CD4-positive, alpha-beta memory T cell (primary cell): Measurements from ENCODE around the gene CENPM. TPM values are rescaled to one million over a fixed set of nuclear protein-coding genes. Genes with fewer than 3 reads are reported as not detected.
"Not testable (repeated sequence)": the region's sequence is repeated elsewhere in the genome, so short reads cannot be mapped to it uniquely, and the experiment has no call there.

Source experiments
- CTCF ChIA-PET: fragments of 350-600 bp; sonication (Branson Sonifier 250); formaldehyde crosslinking; loops from one replicate; lab custom pipeline; 2021; ENCODE audit warnings: inconsistent platforms; ENCODE audit not compliant: partially characterized antibody; lab: Charles Lee
- POLR2A ChIA-PET: fragments of 350-600 bp; sonication (Branson Sonifier 250); formaldehyde crosslinking; loops from one replicate; lab custom pipeline; 2021; ENCODE audit not compliant: partially characterized antibody; lab: Charles Lee
- DNase-seq, 5 donors: peaks; one replicate each; pipeline versions ENCODE4 v3.0.0 to v3.0.0-alpha.2; 2020 to 2022; ENCODE audit warnings: mixed read lengths in 1 of 5
- H3K27ac ChIP-seq: one replicate; pipeline ENCODE4 v1.7.0; 2013; ENCODE audit warnings: low read depth, low read length
- H3K27me3 ChIP-seq: 2 replicates; pipeline ENCODE4 v1.7.0; 2013; ENCODE audit warnings: mild to moderate bottlenecking, low read length, moderate library complexity; ENCODE audit not compliant: insufficient read depth
- H3K36me3 ChIP-seq: 2 replicates; pipeline ENCODE4 v1.7.0; 2013; ENCODE audit warnings: mild to moderate bottlenecking, low read length, moderate library complexity; ENCODE audit not compliant: insufficient read depth
- H3K4me1 ChIP-seq: 2 replicates; pipeline ENCODE4 v1.7.0; 2013; ENCODE audit warnings: mild to moderate bottlenecking, low read length, moderate library complexity; ENCODE audit not compliant: insufficient read depth
- H3K4me3 ChIP-seq, 2 donors: one replicate each; pipeline ENCODE4 v1.7.0; 2013; ENCODE audit warnings: low read length in 2 of 2, mild to moderate bottlenecking in 1 of 2
- H3K9me3 ChIP-seq, 2 donors: one replicate each; pipeline ENCODE4 v1.7.0; 2013; ENCODE audit warnings: low read length in 2 of 2, control low read depth in 1 of 2; ENCODE audit not compliant: control insufficient read depth in 1 of 2
- H3K27ac Mint-ChIP-seq, 7 donors: one replicate each; pipeline ENCODE4 v1.8.0; 2020 to 2021; ENCODE audit warnings: mixed read lengths in 7 of 7, mild to moderate bottlenecking in 6 of 7, inconsistent platforms in 3 of 7, moderate library complexity in 3 of 7
- H3K27me3 Mint-ChIP-seq, 2 donors: one replicate each; pipeline ENCODE4 v1.8.0; 2020 to 2021; ENCODE audit warnings: mixed read lengths in 2 of 2
- H3K36me3 Mint-ChIP-seq, 2 donors: one replicate each; pipeline ENCODE4 v1.8.0; 2020 to 2021; ENCODE audit warnings: mixed read lengths in 2 of 2, inconsistent platforms in 1 of 2, mild to moderate bottlenecking in 1 of 2
- H3K4me1 Mint-ChIP-seq, 4 donors: one replicate each; pipeline ENCODE4 v1.8.0; 2020 to 2021; ENCODE audit warnings: mixed read lengths in 4 of 4, mild to moderate bottlenecking in 1 of 4
- H3K4me3 Mint-ChIP-seq, 8 donors: one replicate each; pipeline ENCODE4 v1.8.0; 2020 to 2021; ENCODE audit warnings: mixed read lengths in 8 of 8, mild to moderate bottlenecking in 7 of 8, moderate library complexity in 6 of 8, inconsistent platforms in 3 of 8
- H3K9me3 Mint-ChIP-seq, 8 donors: one replicate each; pipeline ENCODE4 v1.8.0; 2020 to 2021; ENCODE audit warnings: mixed read lengths in 8 of 8, mild to moderate bottlenecking in 5 of 8, inconsistent platforms in 3 of 8, moderate library complexity in 1 of 8
- intact Hi-C: fragments of 100-400 bp; cut with micrococcal nuclease; formaldehyde crosslinking; loops from one replicate; pipeline ENCODE4 v1.15.1; 2023
- polyA plus RNA-seq, 2 donors: library from polyadenylated mRNA; unstranded; fragments of 300-500 nt; fragmentation: Illumina TruSeq; gene quantifications; one replicate each; pipeline ENCODE4 v1.2.3, GENCODE V29; 2021
- total RNA-seq, 2 experiments: library from RNA; stranded (reverse); gene quantifications; one replicate each; pipeline ENCODE4 v1.2.3, GENCODE V29; 2021

The CENPM gene
- total and polyA plus RNA-seq, 4 experiments from 2014 or later, result 7.6 to 19.2 (median 13.1) TPM

DNA sequence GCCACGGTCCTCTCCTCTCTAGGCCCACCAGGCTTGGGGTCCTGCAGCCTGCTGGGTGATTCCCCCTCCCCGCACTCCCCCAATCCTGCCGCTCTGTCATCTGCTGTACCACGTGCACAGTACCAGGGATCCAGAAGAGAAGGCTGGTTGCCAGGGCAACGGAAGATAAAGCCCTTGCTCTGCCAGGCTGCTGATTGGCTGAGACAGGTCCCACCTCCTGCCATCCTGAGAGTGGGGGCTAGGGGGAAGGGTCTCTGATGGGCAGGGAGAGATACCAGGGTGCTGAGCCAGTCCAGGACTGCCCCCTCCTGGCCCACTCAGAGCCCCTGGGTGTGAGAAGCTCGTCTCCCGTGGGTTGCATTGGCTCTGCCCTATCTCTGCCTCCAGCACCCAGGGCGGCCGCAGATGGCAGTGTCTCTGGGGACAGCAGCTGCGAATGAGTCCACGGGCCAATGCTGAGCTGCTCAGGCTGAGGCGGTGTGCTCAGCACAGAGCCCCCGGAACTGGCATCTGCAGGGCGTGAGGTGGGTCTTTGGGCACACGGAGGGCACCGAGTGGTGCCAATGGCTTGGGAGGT is 5.0 kb upstream of the CENPM start, which contains the start of gene SMIM45:
TSS of gene SMIM45 (plus strand) at position 253 of the 577 bp plus-strand sequence.
- Mint-ChIP-seq H3K4me3 (no peak within 1 kb of the TSS), H3K27me3 (no peaks in the 10 kb centered on the region), H3K27ac (peak within 1 kb of the TSS in 1 of 7 donors; percentile 37), H3K9me3 (no peaks in the 10 kb centered on the region), H3K4me1 (peaks cover 0 to 9% (median 2%) of the 10 kb centered on the region in 4 donors), H3K36me3 (no peaks in the 10 kb centered on the region)
- Histone ChIP-seq H3K4me1 (peaks cover 5% of the 10 kb centered on the region), H3K4me3 (no peak within 1 kb of the TSS), H3K27me3 (no peaks in the 10 kb centered on the region), H3K9me3 (no peaks in the 10 kb centered on the region), H3K36me3 (no peaks in the 10 kb centered on the region), H3K27ac (no peak within 1 kb of the TSS)
- POLR2A ChIA-PET, result no interaction called here
- no peak for DNase-seq
- CTCF ChIA-PET, result interaction anchor here (1.9 kb wide), 1 partner anchor 255 kb away, joined by 6 read pairs; no protein-coding TSS in a partner anchor
- intact Hi-C loops, result no loop called here

GRCh38 chr22:41949297-41949965 is 2.5 kb upstream of the CENPM start:
- ChIA-PET POLR2A (interaction anchor here (1.2 kb wide), 1 partner anchor 9 kb away, joined by 5 read pairs; no protein-coding TSS in a partner anchor), CTCF (interaction anchor here (0.7 to 1.4 kb wide), 2 partner anchors 9 to 150 kb away, joined by 3 to 7 read pairs; no protein-coding TSS in a partner anchor)
- no peak overlapping the region for H3K27ac ChIP-seq
- no peak overlapping the region for H3K4me3 ChIP-seq
- H3K27me3 ChIP-seq, result no peaks in the 10 kb centered on the region
- Mint-ChIP-seq H3K27me3 (no peaks in the 10 kb centered on the region), H3K9me3 (no peaks in the 10 kb centered on the region), H3K36me3 (peaks cover 0 to 2% of the 10 kb centered on the region in 2 donors), H3K4me3 (no peak overlapping the region), H3K4me1 (peaks cover 4 to 22% (median 12%) of the 10 kb centered on the region in 4 donors), H3K27ac (peak overlapping the region in 2 of 7 donors; percentile 19)
- intact Hi-C loops, result no loop called here
- no peaks in the 10 kb centered on the region for H3K9me3 ChIP-seq
- no peaks in the 10 kb centered on the region for H3K36me3 ChIP-seq
- DNase-seq, result no peak
- H3K4me1 ChIP-seq, result peaks cover 14% of the 10 kb centered on the region

- DNase-seq, H3K4me3 ChIP-seq, H3K9me3 ChIP-seq, H3K36me3 ChIP-seq, H3K4me3 Mint-ChIP-seq, H3K27ac ChIP-seq, H3K36me3 Mint-ChIP-seq, intact Hi-C loops, H3K9me3 Mint-ChIP-seq, POLR2A ChIA-PET, H3K27me3 Mint-ChIP-seq, H3K27me3 ChIP-seq: not testable (repeated sequence)
- CTCF ChIA-PET, result interaction anchor here (1.3 to 1.4 kb wide), 2 partner anchors 7 to 8 kb away, joined by 4 to 7 read pairs; no protein-coding TSS in a partner anchor
- Mint-ChIP-seq H3K27ac (peak overlapping the region in 1 of 7 donors; percentile 19), H3K4me1 (peaks cover 4 to 25% (median 12%) of the 10 kb centered on the region in 4 donors)
- peaks cover 14% of the 10 kb centered on the region for H3K4me1 ChIP-seq
Measured at GRCh38 chr22:41948928-41949296, 2.0 kb upstream of the CENPM start.

DNA sequence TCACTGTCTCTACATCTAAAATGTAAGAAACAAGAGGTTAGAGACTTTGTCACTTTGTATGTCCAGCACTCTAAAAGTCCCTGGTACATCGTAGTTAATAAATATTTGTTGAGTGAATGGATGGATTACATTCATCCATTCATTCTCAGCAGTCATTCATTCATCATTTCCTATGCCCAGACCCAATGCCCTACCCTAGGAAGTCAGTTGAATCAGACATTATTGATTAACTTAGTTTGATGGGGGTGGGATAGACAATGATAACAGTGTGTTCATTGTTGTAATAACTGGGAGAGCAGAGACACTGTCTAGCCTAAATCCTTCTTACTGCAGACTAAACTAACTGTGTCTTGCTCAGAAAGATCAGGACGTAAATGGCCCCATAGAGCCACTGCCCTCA is 1.2 kb upstream of the CENPM start:
- Mint-ChIP-seq H3K4me1 (peaks cover 4 to 28% (median 12%) of the 10 kb centered on the region in 4 donors), H3K9me3 (no peaks in the 10 kb centered on the region), H3K27ac (peak overlapping the region in 1 of 7 donors; percentile 13), H3K4me3 (peak overlapping the region in 1 of 8 donors; percentile 92), H3K27me3 (no peaks in the 10 kb centered on the region), H3K36me3 (peaks cover 0 to 2% of the 10 kb centered on the region in 2 donors)
- ChIA-PET CTCF (interaction anchor here (0.6 to 1.3 kb wide), 3 partner anchors 8 to 230 kb away, joined by 3 to 4 read pairs (median 4); no protein-coding TSS in a partner anchor), POLR2A (interaction anchor here (1.9 to 2.7 kb wide), 3 partner anchors 132 to 259 kb away, joined by 11 to 16 read pairs (median 11); partner anchors contain the start of genes CCDC134, SMDT1 and SNU13)
- DNase-seq, result no peak
- Histone ChIP-seq H3K27ac (no peak overlapping the region), H3K27me3 (no peaks in the 10 kb centered on the region), H3K4me1 (peaks cover 14% of the 10 kb centered on the region), H3K36me3 (no peaks in the 10 kb centered on the region), H3K9me3 (no peaks in the 10 kb centered on the region), H3K4me3 (no peak overlapping the region)
- intact Hi-C loops, result no loop called here

GRCh38 chr22:41947424-41948080 is 600 bp upstream of the CENPM start:
- intact Hi-C loops, result no loop called here
- Mint-ChIP-seq H3K4me3 (peak overlapping the region; percentile 89 to 97 (median 92)), H3K27ac (peak overlapping the region in 5 of 7 donors; percentile 87 to 91 (median 89)), H3K27me3 (no peaks in the 10 kb centered on the region), H3K36me3 (peaks cover 0 to 2% of the 10 kb centered on the region in 2 donors), H3K4me1 (peaks cover 4 to 28% (median 12%) of the 10 kb centered on the region in 4 donors), H3K9me3 (no peaks in the 10 kb centered on the region)
- CTCF ChIA-PET, result interaction anchor here (0.6 to 2.7 kb wide), 10 partner anchors 9 to 281 kb away, joined by 3 to 17 read pairs (median 4); no protein-coding TSS in a partner anchor
- POLR2A ChIA-PET, result interaction anchor here (0.7 to 2.7 kb wide), 12 partner anchors 22 to 497 kb away, joined by 4 to 16 read pairs (median 9); partner anchors contain the start of genes CCDC134, SMDT1, SNU13 and SREBF2
- no peak for DNase-seq
- no peaks in the 10 kb centered on the region for H3K27me3 ChIP-seq
- H3K27ac ChIP-seq, result peak overlapping the region; percentile 53
- peaks cover 14% of the 10 kb centered on the region for H3K4me1 ChIP-seq
- H3K9me3 ChIP-seq, result no peaks in the 10 kb centered on the region
- peak overlapping the region; percentile 84 to 87 for H3K4me3 ChIP-seq
- H3K36me3 ChIP-seq, result no peaks in the 10 kb centered on the region

- H3K36me3 Mint-ChIP-seq, result peaks cover 0 to 9% of the 10 kb centered on the region in 2 donors
- H3K4me3 Mint-ChIP-seq, result peak overlapping the region in 3 of 8 donors; percentile 10 to 79 (median 45)
- Histone ChIP-seq H3K9me3 (no peaks in the 10 kb centered on the region), H3K4me3 (no peak overlapping the region), H3K36me3 (no peaks in the 10 kb centered on the region), H3K27me3 (no peaks in the 10 kb centered on the region), H3K27ac (no peak overlapping the region), H3K4me1 (peaks cover 37% of the 10 kb centered on the region)
- POLR2A ChIA-PET, result interaction anchor here (1.0 to 1.2 kb wide), 4 partner anchors 42 to 255 kb away, joined by 3 to 6 read pairs (median 4); partner anchors contain the start of genes SNU13 and SREBF2
- CTCF ChIA-PET, result interaction anchor here (0.7 to 6.8 kb wide), 8 partner anchors 18 to 246 kb away, joined by 3 to 143 read pairs (median 8); partner anchors contain the start of genes MEI1 and TNFRSF13C
- DNase-seq, result no peak
- peaks cover 27 to 60% (median 40%) of the 10 kb centered on the region in 4 donors for H3K4me1 Mint-ChIP-seq
- peaks cover 0 to 9% (median 0%) of the 10 kb centered on the region in 8 donors for H3K9me3 Mint-ChIP-seq
- intact Hi-C loops, result loop anchor here (5.0 kb wide), 1 partner anchor 476 kb away; the partner anchor contains the start of genes ACO2 and PHF5A
- peak overlapping the region in 5 of 7 donors; percentile 36 to 81 (median 57) for H3K27ac Mint-ChIP-seq
- no peaks in the 10 kb centered on the region for H3K27me3 Mint-ChIP-seq
Measured at GRCh38 chr22:41943661-41944209, 3.2 kb downstream of the CENPM start.
